Measurements from ENCODE around the gene LST1.

Gene LST1

GRCh38 chr6:31586008-31586407, at the start of gene LST1:
Gene LST1, plus strand, starts transcription at chr6:31586277. Its CDS starts 1,023 bp downstream, at chr6:31587300.
- DNase-seq (ENCODE audit: low read depth, low spot score): no peak

GRCh38 chr6:31538805-31539400, 47.2 kb upstream of the LST1 start:
- no peak for DNase-seq (ENCODE audit: low read depth, low spot score)

- no peak for DNase-seq (ENCODE audit: low read depth, low spot score)
Observed at GRCh38 chr6:31540640-31541039, 45.4 kb upstream of the LST1 start.

- peak; percentile 68 for DNase-seq (ENCODE audit: low read depth, low spot score)
Observed at GRCh38 chr6:31541059-31541657, 44.9 kb upstream of the LST1 start.

- peak; percentile 97 for DNase-seq (ENCODE audit: low read depth, low spot score)
Observed at GRCh38 chr6:31541658-31542521, 44.2 kb upstream of the LST1 start, which contains the start of gene DDX39B. Gene DDX39B, minus strand, starts transcription at chr6:31542003. Its CDS starts 1,471 bp downstream, at chr6:31540532.

- DNase-seq (ENCODE audit: low read depth, low spot score): no peak
Observed at GRCh38 chr6:31543639-31544038, 42.4 kb upstream of the LST1 start.

GRCh38 chr6:31544676-31545075, 41.4 kb upstream of the LST1 start:
- DNase-seq (ENCODE audit: low read depth, low spot score): no peak

GRCh38 chr6:31545291-31545690, 40.8 kb upstream of the LST1 start:
- no peak for DNase-seq (ENCODE audit: low read depth, low spot score)

GRCh38 chr6:31546339-31546957, 39.6 kb upstream of the LST1 start, which contains the start of gene ATP6V1G2:
Gene ATP6V1G2, minus strand, starts transcription at chr6:31546608. Its CDS starts 49 bp downstream, at chr6:31546559.
- DNase-seq (ENCODE audit: low read depth, low spot score): peak; percentile 99

- DNase-seq (ENCODE audit: low read depth, low spot score): peak; percentile 96
Observed at GRCh38 chr6:31546958-31547726, 38.9 kb upstream of the LST1 start, which contains the start of gene NFKBIL1. Gene NFKBIL1, plus strand, starts transcription at chr6:31547608. Its CDS starts 87 bp downstream, at chr6:31547695.

GRCh38 chr6:31547727-31548543, 38.1 kb upstream of the LST1 start:
- DNase-seq (ENCODE audit: low read depth, low spot score): no peak

GRCh38 chr6:31548544-31548873, 37.6 kb upstream of the LST1 start:
- DNase-seq (ENCODE audit: low read depth, low spot score): no peak

GRCh38 chr6:31551371-31551770, 34.7 kb upstream of the LST1 start:
- DNase-seq (ENCODE audit: low read depth, low spot score): peak; percentile 79

- no peak for DNase-seq (ENCODE audit: low read depth, low spot score)
Observed at GRCh38 chr6:31556307-31556706, 29.8 kb upstream of the LST1 start.

- DNase-seq (ENCODE audit: low read depth, low spot score): no peak
Observed at GRCh38 chr6:31557443-31558317, 28.4 kb upstream of the LST1 start.

- DNase-seq (ENCODE audit: low read depth, low spot score): no peak
Observed at GRCh38 chr6:31558318-31558625, 27.8 kb upstream of the LST1 start.

GRCh38 chr6:31558631-31559500, 27.2 kb upstream of the LST1 start:
- DNase-seq (ENCODE audit: low read depth, low spot score): no peak

GRCh38 chr6:31559606-31559957, 26.5 kb upstream of the LST1 start:
- no peak for DNase-seq (ENCODE audit: low read depth, low spot score)

Measured in ELF-1 (cell line).